HL-60 (cell line): ENCODE data around the gene SYT6.

ENCODE experiments used
- DNase-seq, 2 experiments: peaks; one replicate each; pipeline ENCODE4 v3.0.0-alpha.2; 2010 to 2020; ENCODE audit warnings: low read depth in 1 of 2, low spot score in 1 of 2
- H3K27ac ChIP-seq: fragments of 250-450 bp; sonication (Bioruptor Pico); replicated peaks from 2 replicates; pipeline ENCODE4 v1.5.1; 2020; ENCODE audit warnings: mild to moderate bottlenecking, moderate library complexity
- H3K27me3 ChIP-seq: fragments of 250-450 bp; sonication (Bioruptor Pico); 2 replicates; pipeline ENCODE4 v1.5.1; 2021; ENCODE audit warnings: mild to moderate bottlenecking, moderate library complexity; ENCODE audit not compliant: insufficient read depth, poor library complexity, severe bottlenecking
- H3K4me3 ChIP-seq: replicated peaks from 2 replicates; pipeline ENCODE4 v1.5.1; 2011; ENCODE audit warnings: mild to moderate bottlenecking, control low read depth, low read length; ENCODE audit not compliant: insufficient read depth
- CTCF ChIP-seq: IDR thresholded peaks from one replicate; pipeline ENCODE4 v1.5.1; 2011; ENCODE audit warnings: low read length, control low read depth, inconsistent platforms; ENCODE audit not compliant: insufficient read depth
- GABPA ChIP-seq: IDR thresholded peaks from 2 replicates; pipeline ENCODE4 v1.6.1; 2012; ENCODE audit warnings: low read depth
- POLR2AphosphoS5 ChIP-seq: IDR thresholded peaks from 2 replicates; pipeline ENCODE4 v1.6.1; 2012; ENCODE audit warnings: low read depth
- REST ChIP-seq: IDR thresholded peaks from 2 replicates; pipeline ENCODE4 v1.6.1; 2012; ENCODE audit warnings: low read depth; ENCODE audit not compliant: insufficient replicate concordance
- SPI1 ChIP-seq: IDR thresholded peaks from 2 replicates; pipeline ENCODE4 v1.6.1; 2012; ENCODE audit warnings: low read depth, mild to moderate bottlenecking, borderline replicate concordance

Gene SYT6

GRCh38 chr1:114178936-114179335 is 25.3 kb upstream of the SYT6 start:
- Histone ChIP-seq H3K27me3 (no peaks in the 10 kb centered on the region), H3K27ac (no peak overlapping the region), H3K4me3 (no peak overlapping the region)
- no peak for DNase-seq
- no peak for TF ChIP-seq SPI1
- TF ChIP-seq POLR2AphosphoS5 = no peak
- no peak for TF ChIP-seq CTCF
- TF ChIP-seq REST = no peak
- TF ChIP-seq GABPA = no peak

GRCh38 chr1:114177282-114177681 is 23.6 kb upstream of the SYT6 start:
- Histone ChIP-seq H3K4me3 (no peak overlapping the region), H3K27me3 (no peaks in the 10 kb centered on the region)

GRCh38 chr1:114176366-114176765 is 22.7 kb upstream of the SYT6 start:
- H3K27me3 ChIP-seq = no peaks in the 10 kb centered on the region
- no peak for DNase-seq
- TF ChIP-seq CTCF (no peak), SPI1 (no peak), POLR2AphosphoS5 (no peak), GABPA (no peak), REST (no peak)
- no peak overlapping the region for H3K27ac ChIP-seq
- H3K4me3 ChIP-seq = no peak overlapping the region

More at GRCh38 chr1:114177282-114177681, 23.6 kb upstream of the SYT6 start:
- H3K27ac ChIP-seq = no peak overlapping the region
- DNase-seq = no peak
- TF ChIP-seq SPI1 = no peak
- no peak for TF ChIP-seq REST
- no peak for TF ChIP-seq GABPA
- no peak for TF ChIP-seq CTCF
- no peak for TF ChIP-seq POLR2AphosphoS5
